HEK293T (cell line): Measurements from ENCODE around the gene ST3GAL4.

Source experiments
- BHLHE40 ChIP-seq: fragments of 450-650 bp; IDR thresholded peaks from 2 replicates; pipeline ENCODE4 v1.6.1; 2016; ENCODE audit warnings: mild to moderate bottlenecking, moderate library complexity, borderline replicate concordance
- L3MBTL2 ChIP-seq: fragments of 450-650 bp; conservative IDR thresholded peaks from 2 replicates; pipeline ENCODE4 v1.6.1; 2016; ENCODE audit warnings: mild to moderate bottlenecking
- PKNOX1 ChIP-seq: fragments of 450-650 bp; IDR thresholded peaks from 2 replicates; pipeline ENCODE4 v1.6.1; 2016

DNA sequence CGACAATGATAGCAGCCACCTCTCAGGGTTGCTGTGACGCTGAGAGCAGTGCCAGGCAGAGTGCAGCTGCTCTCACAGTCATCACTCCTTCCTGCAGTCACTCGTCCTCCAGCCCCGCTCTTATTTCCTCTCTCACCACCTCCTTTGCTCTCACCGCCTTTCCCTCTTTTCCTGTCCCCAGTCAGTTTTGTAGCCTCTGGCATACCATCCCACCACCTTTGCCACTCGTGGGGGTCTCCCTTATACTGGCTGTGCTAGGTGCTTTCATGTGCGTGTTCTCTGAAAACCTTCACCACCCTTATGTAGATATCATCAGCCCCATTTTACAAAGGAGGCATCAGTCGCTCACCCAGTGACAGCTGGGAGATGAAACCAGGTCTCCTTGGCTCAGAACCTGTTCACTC is 19.3 kb upstream of the ST3GAL4 start:
- TF ChIP-seq L3MBTL2 (no peak), PKNOX1 (no peak), BHLHE40 (no peak)
